ENCODE results near the gene VAMP4. TPM values are rescaled to one million over a fixed set of nuclear protein-coding genes. Genes with fewer than 3 reads are reported as not detected.

VAMP4 gene
- total RNA-seq, 4 donors from 2014 or later, result 3.5 to 11.4 (median 6.3) TPM

DNA sequence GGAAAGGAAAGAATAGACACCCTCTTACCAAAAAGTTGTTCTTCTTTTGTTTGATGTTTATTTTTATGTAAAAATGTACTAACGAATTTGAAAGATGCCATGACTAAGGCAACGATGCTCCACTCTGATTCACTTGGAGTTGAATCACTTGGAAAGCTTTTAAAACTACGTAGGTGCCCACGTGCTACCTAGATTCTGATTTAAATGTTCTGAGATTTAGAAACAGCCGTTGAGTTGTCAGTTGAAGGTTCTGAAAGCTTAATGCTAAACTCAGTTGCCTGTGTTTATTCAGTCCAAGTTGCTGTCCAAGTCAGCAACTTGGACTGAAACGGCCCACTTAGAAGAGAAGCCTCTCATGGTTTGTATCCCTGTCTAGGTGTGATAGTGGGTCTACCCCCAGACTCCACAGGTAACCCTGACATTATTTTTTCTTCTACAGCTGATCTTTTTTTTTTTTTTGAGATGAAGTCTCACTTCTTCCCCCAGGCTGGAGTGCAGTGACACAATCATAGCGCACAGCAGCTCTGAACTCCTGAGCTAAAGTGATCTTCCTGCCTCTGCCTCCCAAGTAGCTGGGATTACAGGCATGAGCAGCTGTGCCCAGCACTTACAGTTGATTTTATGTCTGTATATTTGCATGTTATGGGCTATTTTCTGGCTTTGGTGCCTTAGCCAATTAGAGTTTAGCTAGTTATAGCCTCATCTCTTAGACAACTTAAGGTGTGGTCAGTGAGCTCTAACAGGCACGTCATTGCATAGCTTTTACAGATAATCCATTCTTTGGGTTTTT lies 1.4 kb upstream of the VAMP4 start:
- TF ChIP-seq POLR2A (IDR thresholded peaks at IDR 0.05), result peak in 1 of 4 donors; percentile 22
- TF ChIP-seq, protein P1, sequence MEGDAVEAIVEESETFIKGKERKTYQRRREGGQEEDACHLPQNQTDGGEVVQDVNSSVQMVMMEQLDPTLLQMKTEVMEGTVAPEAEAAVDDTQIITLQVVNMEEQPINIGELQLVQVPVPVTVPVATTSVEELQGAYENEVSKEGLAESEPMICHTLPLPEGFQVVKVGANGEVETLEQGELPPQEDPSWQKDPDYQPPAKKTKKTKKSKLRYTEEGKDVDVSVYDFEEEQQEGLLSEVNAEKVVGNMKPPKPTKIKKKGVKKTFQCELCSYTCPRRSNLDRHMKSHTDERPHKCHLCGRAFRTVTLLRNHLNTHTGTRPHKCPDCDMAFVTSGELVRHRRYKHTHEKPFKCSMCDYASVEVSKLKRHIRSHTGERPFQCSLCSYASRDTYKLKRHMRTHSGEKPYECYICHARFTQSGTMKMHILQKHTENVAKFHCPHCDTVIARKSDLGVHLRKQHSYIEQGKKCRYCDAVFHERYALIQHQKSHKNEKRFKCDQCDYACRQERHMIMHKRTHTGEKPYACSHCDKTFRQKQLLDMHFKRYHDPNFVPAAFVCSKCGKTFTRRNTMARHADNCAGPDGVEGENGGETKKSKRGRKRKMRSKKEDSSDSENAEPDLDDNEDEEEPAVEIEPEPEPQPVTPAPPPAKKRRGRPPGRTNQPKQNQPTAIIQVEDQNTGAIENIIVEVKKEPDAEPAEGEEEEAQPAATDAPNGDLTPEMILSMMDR (IDR thresholded peaks at IDR 0.05), result peak in 2 of 6 experiments; percentile 6 to 23
- DNase-seq, result no peak
- intact Hi-C loops (cut with DNase I), result loop anchor here (5.0 kb wide), 1 partner anchor 39 kb away; the partner anchor contains the start of gene METTL13
- H3K4me1 ChIP-seq, result peaks cover 15 to 40% (median 27%) of the 10 kb centered on the region in 3 donors
- H3K9me3 ChIP-seq, result no peaks in the 10 kb centered on the region
- H3K4me3 ChIP-seq, result peak overlapping the region; percentile 82 to 99 (median 86)
- no peaks in the 10 kb centered on the region for H3K27me3 ChIP-seq
- peaks cover 0 to under 1% (median 0%) of the 10 kb centered on the region in 3 donors for H3K36me3 ChIP-seq
- peak overlapping the region; percentile 92 to 99 (median 98) for H3K27ac ChIP-seq
- WGBS, 2 donors, result 12 to 15% methylated on average over 8 of the region's 8 CpGs

DNA sequence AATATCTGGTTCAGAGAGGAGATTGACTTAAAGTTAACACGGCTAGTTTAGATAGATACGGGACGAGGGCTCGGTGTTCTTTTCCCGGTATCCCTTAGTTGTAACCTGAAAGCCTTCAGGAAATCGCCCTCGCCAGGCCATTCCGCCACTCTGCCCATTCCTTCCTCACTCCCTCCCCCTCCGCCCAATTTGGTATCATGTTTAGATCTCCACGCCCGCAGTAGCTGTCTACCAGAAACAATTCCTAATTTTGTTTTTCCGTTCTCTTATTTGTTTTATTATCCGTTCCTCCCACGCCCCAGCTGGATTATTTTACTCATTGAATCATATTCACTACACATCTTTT lies 685 bp upstream of the VAMP4 start:
- H3K27ac ChIP-seq, result peak overlapping the region; percentile 92 to 99 (median 98)
- no peaks in the 10 kb centered on the region for H3K9me3 ChIP-seq
- peaks cover 15 to 40% (median 27%) of the 10 kb centered on the region in 3 donors for H3K4me1 ChIP-seq
- peaks cover 0 to 8% (median 0%) of the 10 kb centered on the region in 3 donors for H3K36me3 ChIP-seq
- TF ChIP-seq, protein P1 (IDR thresholded peaks at IDR 0.05), result no peak
- TF ChIP-seq POLR2A (IDR thresholded peaks at IDR 0.05), result no peak
- H3K27me3 ChIP-seq, result no peaks in the 10 kb centered on the region
- intact Hi-C loops (cut with DNase I), result loop anchor here (5.0 kb wide), 1 partner anchor 40 kb away; the partner anchor contains the start of gene METTL13
- DNase-seq, result no peak
- H3K4me3 ChIP-seq, result peak overlapping the region; percentile 82 to 99 (median 86)
- 0 to 2% methylated on average over 14 of the region's 14 CpGs for WGBS, 2 donors

DNA sequence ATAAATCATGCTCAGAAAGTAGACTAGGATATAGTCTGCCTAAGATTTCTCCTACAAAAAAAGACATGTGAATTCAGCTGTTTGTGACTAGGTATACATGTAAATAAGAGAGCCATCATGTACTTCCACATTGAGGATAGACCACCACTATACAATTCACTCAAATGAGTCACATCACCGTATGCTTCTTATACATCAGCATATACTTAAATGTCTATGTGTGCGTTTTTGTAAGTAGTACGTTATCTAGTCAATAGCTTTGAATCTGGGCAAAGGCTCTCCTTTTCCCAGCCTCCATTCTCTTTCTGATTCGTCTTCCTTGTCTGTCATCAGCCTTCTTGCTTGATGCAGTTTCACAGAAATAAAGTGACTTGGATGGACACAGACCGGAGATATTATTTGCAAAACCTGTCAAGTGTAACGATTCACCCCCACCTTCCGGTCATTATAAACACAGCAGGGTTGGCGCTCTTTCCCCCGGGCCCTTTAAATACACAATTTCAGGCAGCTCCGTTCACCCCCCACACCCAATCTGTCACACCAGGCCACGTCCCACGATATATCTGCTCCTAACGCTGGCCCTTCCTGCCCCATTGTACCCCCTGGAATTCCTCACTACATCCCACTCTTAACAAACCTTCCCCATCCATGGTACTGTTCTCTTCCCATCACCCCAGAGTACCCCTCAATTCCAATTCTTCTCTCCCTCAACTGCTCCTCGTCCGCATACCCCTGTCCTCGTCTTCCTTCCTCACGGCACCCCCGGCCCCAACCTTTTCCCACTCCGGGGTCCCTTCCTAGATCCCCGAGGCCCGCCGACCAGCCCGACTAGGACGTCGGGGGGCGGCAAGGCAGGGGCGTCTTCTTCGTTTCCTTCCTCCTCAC lies 636 bp downstream of the VAMP4 start:
- peaks cover 15 to 40% (median 27%) of the 10 kb centered on the region in 3 donors for H3K4me1 ChIP-seq
- intact Hi-C loops (cut with DNase I), result loop anchor here (5.0 kb wide), 1 partner anchor 41 kb away; the partner anchor contains the start of gene METTL13
- 1 to 2% methylated on average over 28 of the region's 28 CpGs for WGBS, 2 donors
- peak overlapping the region; percentile 82 to 99 (median 86) for H3K4me3 ChIP-seq
- H3K36me3 ChIP-seq, result peaks cover 0 to 21% (median 8%) of the 10 kb centered on the region in 3 donors
- H3K27ac ChIP-seq, result peak overlapping the region; percentile 92 to 99 (median 98)
- TF ChIP-seq, protein P1 (IDR thresholded peaks at IDR 0.05), result no peak
- TF ChIP-seq POLR2A (IDR thresholded peaks at IDR 0.05), result no peak
- no peaks in the 10 kb centered on the region for H3K27me3 ChIP-seq
- no peaks in the 10 kb centered on the region for H3K9me3 ChIP-seq
- no peak for DNase-seq

DNA sequence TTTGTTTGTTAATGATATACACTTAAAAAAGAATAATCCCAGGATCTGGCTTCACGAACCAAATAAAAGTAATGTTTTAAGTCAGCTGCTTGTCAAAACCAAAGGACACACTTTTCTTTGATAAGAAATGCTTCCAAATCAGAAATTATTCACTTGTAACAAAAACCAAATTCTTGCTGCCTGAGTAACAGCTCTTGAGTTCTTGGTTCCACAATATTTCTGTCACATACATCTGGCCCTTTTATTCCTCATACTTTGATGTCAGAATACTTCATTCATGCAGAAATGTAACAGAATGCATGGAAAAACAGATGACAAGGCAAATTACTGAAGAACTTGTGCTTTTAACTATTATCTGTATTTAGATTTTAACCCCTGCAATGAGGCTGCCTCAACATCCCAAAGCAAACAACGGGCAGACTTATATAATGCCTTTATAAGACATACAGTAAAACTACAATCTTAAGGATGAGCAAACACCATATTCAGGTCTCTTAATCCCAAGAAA lies 1.5 kb downstream of the VAMP4 start:
- peaks cover 0 to 30% (median 8%) of the 10 kb centered on the region in 3 donors for H3K36me3 ChIP-seq
- no peaks in the 10 kb centered on the region for H3K9me3 ChIP-seq
- TF ChIP-seq, protein P1 (IDR thresholded peaks at IDR 0.05), result no peak
- H3K4me1 ChIP-seq, result peaks cover 15 to 40% (median 27%) of the 10 kb centered on the region in 3 donors
- DNase-seq, result no peak
- H3K27me3 ChIP-seq, result no peaks in the 10 kb centered on the region
- peak overlapping the region in 1 of 4 donors; percentile 99 for H3K27ac ChIP-seq
- 72 to 75% methylated on average over 2 of the region's 2 CpGs for WGBS, 2 donors
- intact Hi-C loops (cut with DNase I), result loop anchor here (5.0 kb wide), 1 partner anchor 42 kb away; the partner anchor contains the start of gene METTL13
- peak overlapping the region in 1 of 4 donors; percentile 82 for H3K4me3 ChIP-seq
